T-helper 2 cell treated with Interferon-gamma antibody and Interleukin-4, amounts not matched to agents 100 ng/mL and 5 ng/mL, for 36 hours (primary cell): ENCODE measurements around the gene SFTPB. TPM values are rescaled to one million over a fixed set of nuclear protein-coding genes. Genes with fewer than 3 reads are reported as not detected.
"Not testable (repeated sequence)": the region's sequence is repeated elsewhere in the genome, so short reads cannot be mapped to it uniquely, and the experiment has no call there.

Experiments used
- intact Hi-C: fragments of 100-400 bp; cut with micrococcal nuclease; formaldehyde crosslinking; loops from one replicate; pipeline ENCODE4 v1.15.1; 2023
- total RNA-seq: library from RNA; stranded (reverse); gene quantifications from 2 replicates; pipeline ENCODE4 v1.2.3, GENCODE V29; 2022

SFTPB gene
- total RNA-seq, 1 donor from 2014 or later, result not detected

DNA sequence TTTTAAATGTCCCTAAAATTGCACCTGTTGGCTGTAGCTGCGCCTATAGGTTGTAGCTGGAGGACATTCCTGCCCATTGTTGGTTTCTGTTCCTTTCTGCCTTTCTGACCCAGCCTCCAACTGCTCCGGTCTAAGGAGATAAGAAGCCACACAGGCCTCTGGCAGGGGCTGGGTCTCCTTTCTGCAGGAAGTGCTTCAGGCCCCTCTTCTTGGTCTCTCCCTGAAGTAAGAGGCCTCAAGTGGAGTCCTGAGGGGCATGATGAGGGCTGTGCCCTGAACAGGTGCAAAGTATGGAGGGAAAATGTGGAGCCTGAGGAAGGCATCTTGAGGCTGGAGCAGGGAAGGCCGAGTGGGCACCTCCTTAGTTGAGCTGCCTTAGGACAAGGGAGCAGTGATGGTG lies 10.4 kb upstream of the SFTPB start:
- intact Hi-C loops, result no loop called here

DNA sequence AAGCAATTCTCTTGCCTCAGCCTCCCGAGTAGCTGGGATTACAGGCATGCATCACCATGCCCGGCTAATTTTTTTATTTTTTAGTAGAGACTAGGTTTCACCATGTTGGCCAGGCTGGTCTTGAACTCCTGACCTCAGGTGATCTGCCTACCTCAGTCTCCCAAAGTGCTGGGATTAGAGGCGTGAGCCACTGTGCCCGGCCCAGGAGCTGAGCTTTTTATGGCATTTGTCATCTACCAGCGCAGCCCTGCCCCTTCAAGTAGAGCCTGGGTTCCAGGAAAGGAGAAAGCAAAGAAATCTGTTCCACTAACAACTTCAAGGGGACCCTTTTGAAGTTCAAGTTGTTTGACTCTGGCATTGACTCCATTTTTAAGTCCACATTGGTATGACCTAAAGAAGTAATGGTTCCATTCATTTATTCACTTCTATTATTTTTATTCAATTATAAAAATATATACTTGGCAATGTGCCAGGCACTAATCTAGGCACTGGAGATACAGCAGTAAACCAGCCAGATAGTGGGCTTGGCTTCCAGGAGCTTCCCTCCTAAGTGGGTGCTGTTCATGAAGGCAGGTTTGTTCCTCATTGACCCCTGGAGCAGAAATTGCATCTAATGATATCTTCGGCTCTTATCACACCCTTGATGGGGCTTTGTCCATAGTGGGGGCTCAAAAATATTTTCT lies 8.0 kb upstream of the SFTPB start:
- intact Hi-C loops, result no loop called here

DNA sequence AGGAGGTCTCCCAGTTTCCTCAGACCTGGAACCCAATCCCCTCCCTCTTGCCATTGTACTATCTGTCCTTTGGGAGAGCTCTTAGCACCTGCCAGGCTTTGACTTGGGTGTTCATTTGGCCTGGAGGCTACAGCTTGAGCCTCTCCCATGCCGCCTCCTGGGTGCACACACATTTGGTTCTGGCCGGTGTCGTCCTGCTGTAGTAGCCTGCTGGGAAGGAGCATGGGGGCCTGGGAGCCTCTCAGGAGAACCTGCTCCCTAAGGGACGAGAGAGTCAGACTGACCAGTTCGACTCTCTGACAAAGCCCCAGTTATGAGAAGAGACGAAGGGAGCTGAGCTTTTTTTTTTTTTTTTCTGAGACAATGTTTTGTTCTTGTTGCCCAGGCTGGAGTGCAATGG lies 7.4 kb upstream of the SFTPB start:
- intact Hi-C loops, result no loop called here

DNA sequence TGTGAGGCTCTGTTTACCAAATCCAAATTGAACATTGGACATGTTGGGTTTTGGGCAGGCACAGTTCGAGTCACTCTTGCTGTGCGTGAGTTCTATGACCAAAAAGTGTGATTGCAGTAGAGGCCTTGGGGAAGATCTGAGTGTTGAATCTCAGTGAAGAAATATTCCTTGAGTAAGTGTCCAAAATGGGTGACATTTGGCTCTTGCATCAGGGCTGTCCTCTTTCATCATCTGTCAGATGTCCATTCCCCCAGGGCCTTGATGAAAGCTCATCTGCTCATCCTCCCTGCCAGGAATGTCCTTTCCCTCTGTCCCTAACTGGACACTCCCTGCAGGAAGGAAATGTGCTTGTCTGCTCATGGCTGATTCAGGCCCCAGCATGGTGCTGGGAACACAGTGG lies 6.4 kb upstream of the SFTPB start:
- intact Hi-C loops, result no loop called here

DNA sequence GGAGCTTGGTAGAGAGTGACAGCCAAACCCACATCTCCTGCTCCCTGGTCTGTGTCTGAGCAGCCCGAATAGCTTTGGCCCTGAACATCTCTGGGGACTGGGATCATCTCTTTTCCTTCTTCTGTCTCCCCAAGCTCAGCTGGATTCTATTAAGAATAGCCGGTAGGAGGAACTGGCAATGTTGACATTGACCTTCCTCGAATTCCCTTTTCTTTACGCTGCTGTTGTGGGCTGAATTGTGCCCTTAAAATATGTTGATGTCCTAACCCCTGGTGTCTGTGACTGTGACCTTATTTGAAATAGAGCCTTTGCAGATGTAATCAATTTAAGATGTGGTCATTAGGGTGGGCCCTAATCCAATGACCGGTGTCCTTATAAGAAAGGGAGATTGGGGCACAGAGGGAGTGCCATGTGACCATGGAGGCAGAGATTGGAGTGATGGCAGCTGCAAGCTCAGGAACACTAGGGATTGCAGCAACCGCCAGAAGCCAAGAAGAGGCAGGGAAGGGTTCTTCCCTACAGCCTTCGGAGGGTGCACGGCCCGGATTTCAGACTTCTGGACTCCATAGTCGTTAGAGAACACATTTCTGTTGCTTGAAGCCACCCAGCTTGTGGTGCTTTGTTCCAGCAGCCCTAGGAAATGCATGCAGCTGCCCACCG lies 5.8 kb upstream of the SFTPB start:
- intact Hi-C loops, result no loop called here

DNA sequence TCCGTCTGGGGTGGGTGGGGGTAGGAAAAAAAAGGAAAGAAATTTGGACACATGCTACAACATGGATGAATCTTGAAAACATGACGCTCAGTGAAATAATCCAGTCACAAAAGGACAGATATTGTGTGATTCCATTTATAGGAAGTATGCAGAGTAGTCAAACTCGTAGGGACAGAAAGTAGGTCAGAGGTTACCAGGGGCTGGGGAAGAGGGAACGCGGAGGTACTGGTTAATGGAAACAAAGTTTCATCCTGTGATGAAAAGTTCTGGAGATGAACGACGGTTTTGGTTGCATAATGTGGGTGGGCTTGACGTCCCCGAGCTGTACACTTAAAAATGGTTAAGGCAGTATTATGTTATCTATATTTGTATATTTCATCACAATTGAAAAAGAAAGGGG lies 4.5 kb upstream of the SFTPB start:
- intact Hi-C loops, result no loop called here

DNA sequence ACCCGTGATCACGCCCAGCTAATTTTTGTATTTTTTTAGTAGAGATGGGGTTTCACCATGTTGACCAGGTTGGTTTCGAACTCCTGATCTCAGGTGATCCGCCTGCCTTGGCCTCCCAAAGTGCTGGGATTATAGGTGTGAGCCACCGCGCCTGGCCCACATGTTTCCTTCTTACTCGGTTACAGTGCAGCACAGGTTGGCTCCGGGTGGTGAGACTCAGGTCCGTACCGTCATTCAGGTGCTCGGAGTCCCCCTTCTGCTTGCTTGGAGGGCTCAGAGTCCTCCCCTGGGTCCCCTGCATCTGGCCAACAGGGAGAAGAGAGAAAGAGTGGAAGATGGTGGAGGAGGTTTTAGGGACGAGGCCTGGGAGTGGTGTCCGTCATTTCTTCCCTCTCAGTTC lies 2.4 kb upstream of the SFTPB start:
- intact Hi-C loops, result not testable (repeated sequence)

DNA sequence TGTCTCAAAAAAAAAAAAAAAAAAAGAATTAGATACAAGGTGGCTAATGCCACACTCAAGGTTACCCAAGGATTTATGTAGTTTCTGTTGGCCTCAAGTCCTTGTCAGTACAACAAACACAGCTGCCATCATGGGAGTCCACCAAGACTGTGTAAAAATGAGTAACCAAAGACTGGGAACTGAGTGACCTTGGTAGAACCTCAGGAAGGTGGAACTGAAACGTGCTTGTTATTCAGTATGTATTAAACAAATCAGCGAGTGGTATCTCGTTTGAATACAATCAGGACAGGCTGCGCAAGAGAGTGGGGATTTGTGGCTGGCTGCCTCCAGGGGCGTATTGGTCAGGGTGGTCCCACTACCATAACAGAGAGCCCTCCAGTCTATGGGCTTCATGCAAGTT lies 1.6 kb upstream of the SFTPB start:
- intact Hi-C loops, result no loop called here

DNA sequence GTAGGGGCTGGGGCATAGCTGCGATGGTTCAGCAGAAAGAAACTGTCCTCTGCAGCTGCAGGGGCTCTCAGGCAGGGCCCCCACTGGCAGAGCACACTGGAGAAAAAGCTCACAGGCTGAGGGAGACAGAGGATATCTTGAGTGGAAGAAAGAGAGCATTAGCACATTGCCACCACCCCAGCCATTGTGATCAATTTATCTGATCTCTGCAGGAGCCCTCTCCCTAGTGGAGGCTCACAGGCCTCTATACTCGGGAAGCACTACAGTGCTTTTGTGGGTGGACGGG lies 801 bp upstream of the SFTPB start:
- intact Hi-C loops, result no loop called here

DNA sequence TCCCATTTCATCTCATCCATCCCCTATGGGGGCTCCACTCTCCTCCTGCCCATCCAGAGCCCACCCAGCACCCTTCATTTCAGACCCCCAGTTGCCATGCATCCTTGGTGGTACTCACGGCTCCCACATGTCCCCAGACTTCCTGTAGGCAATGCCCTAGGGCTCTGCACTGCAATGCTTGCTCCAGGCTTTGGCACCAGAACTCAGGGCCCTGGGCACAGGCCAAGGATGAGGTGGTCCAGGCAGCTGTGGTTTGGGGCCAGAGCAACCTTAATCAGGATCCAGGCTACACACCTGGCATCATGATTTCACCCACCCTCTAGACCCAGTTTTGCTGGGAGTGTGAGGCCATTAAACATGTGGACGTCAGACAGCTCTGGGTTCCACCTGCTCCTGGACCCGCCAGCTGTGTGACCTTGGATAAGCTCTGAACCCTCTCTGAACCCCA lies 414 bp downstream of the SFTPB start:
- intact Hi-C loops, result no loop called here

DNA sequence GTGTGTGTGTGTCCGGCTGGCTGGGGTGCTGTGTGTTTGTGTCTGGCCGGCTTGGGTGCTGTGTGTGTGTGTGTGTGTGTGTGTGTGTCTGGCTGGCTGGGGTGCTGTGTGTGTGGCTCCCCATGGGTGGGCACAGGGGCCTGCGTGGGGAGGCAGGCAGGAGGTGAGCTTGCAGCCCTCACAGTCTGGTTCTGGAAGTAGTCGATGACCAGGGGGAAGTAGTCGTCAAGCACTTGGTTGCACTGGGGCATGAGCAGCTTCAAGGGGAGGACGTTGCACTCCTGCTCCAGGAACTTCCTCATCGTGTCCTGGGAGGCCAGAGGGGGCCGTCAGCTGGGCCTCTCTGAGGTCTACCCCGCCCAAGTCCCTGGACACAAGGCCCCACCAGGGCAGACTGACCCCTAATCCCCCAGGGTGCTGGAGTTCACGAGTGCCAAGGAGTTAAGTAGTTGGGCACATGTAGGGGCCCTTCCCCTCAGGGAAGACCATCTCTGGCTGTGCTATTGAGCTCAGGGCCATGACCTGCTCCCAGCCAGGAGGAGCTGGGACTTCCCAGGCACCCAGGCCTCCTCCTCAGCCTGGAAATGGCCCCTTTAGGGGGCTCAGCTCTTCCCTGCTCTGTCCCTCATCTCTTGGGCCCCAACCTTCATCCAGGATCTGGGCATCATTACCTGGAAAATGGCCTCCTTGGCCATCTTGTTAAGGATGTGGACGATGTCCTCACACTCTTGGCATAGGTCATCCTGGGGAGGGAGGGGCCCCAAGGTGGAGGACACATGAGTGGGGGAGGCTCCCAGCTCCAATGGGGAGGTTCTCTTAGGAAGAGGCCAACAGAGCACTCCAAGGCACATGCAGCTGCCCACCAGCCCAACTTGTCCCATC lies 1.3 kb downstream of the SFTPB start:
- intact Hi-C loops, result no loop called here

DNA sequence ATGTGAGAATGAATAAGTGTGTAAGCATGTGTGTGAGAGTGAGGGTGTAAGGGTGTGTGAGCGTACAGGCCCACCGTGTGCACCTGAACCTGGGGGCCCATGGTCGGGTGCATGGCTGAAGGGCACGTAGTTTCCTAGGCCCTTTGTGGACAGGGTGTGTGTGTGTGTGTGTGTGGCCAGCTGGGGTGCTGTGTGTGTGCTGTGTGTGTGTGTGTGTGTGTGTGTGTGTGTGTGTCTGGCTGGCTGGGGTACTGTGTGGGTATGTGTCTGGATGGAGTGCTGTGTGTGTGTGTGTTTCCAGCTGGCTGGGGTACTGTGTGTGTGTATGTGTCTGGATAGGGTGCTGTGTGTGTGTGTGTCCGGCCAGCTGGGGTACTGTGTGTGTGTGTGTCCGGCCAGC lies 2.0 kb downstream of the SFTPB start:
- intact Hi-C loops, result no loop called here

DNA sequence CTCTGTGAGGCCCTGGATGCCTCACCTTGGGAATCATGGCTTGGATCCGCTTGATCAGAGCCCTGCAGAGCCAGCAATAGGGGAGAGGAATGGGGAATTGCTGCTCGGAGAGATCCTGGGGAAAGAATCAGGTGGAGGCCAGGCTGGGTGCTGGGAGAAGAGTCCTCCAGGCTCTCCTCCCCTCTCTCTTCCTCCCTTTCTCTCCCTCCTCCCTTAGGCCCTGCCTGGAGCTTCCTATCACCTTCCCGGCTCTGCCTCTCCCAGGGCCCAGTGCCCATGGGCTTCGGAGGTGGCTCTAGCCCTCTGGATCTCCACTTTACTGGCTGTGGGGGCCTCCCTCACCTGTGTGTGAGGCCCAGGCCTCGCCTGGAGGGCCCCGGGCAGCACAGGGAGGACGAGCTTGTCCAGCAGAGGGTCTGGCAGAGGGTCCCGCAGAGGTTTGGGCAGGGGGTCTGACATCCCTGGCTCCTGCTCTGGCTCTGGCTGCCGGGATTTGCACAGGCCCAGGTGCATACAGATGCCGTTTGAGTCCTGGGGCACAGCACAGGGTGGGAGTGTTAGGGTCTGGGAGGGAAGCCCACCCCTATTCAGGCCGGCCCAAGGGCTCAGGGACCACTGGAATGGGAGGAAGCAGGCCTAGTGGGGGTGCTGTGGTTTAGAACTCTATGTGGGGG lies 2.6 kb downstream of the SFTPB start:
- intact Hi-C loops, result no loop called here

DNA sequence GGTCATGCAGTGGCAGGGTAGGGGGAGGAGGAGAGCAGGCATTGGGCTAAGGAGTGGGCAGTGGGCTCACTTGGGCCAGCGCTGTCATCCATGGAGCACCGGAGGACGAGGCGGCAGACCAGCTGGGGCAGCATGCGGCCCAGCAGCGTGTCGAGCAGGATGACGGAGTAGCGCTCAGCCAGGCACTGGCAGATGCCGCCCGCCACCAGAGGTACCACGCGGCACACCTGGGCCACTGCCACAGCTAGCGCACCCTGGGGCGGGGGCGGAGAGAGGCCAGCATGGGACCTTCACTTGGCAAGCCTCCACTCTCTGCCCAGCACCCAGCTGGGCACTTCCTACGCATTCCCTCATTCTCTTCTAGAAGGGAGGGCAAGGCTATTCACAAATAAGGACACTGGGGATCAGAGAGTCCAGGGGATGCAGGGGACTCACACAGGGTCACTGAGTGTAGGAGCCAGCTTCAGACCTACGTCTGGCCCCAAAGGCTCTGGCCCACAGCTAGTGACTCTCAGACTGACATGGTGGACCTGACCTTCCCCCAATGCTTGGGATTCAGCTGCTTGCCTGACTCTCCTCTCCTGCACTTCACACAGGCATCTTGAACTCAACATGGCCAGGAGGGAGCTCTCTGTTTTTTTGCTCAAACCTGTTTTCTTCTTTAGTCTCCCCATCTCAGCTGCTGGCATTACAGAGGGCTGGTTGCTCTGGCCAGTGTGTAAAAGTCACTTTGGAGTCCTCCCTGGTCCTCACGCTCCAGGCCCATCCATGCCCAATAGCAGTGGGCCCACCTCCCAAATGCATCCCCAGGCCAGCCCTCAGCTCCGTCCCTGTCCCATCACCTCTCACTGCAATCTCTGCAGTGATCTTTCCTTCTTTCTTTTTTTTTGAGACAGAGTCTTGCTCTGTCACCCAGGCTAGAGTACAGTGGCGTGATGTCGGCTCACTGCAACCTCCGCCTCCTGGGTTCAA lies 4.1 kb downstream of the SFTPB start:
- intact Hi-C loops, result no loop called here

DNA sequence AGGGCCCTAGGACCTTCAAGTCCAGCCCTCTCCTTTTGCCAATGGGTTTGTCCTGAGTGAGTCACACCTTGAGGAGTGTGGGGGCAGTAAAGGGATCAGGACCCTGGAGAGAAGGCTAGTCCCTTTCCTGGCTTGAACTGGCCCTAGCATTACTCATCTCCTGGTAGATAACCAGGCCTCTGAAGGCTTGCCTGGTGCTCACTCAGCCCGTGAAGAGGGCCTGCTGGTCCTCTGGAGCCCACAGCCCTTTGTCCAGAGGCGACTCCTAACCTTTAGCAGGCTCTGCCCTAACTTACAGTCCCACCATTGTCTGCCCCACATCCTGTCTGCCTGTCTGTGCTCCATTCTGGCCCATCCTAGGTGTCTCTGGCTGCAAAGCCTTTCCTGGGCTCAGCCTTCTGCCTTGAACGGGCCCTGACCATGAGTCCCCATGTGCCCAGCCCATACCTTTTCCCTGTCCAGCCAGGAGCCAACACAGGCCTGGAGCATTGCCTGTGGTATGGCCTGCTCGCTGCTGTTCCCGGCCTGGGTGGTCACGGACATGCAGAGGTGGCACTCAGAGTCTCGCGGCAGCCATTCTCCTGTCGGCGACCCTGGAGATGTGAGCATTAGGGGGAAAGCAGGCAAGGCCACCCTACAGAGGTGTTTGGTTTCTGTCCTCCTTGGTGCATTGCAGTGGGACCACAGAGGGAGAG lies 5.0 kb downstream of the SFTPB start:
- intact Hi-C loops, result no loop called here

DNA sequence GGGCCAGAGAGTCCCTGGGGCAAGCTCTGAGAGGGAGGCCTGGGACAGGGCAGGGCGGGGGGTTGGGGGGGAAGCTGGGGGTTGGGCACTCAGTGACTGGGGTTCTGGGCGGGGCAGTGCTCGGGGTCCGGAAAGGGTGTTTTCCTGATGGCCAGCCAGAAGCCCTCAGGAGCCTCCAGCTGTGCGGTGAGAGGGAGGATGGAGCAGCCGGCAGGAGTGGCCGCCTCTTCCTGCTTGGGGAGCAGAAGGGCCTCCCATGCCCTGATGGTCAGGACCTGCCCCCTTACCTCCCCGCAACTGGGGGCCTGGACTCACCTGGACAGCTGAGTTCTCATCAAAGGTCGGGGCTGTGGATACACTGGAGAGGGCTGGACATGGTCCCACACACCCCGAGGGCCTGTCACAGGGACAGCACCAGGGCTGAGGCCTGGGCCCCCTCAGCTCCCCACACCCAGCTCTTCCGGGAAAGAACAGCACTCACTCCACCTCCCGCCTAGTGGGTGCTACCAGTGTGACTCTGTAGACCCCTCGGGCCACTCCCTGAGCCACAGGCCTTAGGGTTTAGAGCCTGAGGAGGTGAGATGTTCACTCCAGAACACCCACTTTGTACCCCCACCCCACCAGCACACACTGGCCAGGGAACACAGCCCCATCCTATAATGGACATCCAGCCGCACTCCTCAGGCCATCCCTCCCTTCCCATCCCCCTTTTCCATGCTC lies 6.7 kb downstream of the SFTPB start:
- intact Hi-C loops, result no loop called here

DNA sequence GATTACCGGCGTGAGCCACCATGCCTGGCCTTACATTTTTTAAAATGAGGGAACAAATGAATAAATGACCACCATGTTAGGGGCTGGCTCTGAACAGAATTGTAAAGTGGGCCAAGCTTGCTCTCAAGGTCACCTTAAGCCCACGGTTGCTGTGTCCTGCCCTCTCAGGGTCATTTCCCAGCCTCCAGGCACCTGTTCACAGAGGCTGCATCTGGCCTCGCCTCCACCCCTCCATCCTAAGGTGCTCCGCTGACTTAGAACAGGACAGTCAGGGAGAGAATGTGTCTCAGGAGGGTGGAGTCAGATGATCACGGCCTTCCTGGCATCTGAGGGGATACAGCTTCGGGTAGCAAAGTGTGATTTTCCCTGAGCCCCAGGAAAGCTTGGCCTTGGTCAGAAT lies 7.3 kb downstream of the SFTPB start:
- intact Hi-C loops, result no loop called here

DNA sequence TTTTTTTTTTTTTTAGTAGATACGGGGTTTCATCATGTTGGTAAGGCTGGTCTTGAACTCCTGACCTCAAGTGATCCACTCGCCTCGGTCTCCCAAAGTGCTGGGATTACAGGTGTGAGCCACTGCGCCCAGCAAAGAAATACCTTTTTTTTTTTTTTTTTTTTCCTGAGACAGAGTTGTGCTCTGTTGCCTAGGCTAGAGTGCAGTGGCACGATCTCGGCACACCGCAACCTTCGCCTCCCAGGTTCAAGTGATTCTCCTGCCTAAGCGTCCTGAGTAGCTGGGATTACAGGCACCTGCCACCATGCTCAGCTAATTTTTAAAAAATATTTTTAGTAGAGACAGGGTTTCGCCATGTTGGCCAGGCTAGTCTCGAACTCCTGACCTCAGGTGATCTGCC lies 7.7 kb downstream of the SFTPB start:
- intact Hi-C loops, result not testable (repeated sequence)

DNA sequence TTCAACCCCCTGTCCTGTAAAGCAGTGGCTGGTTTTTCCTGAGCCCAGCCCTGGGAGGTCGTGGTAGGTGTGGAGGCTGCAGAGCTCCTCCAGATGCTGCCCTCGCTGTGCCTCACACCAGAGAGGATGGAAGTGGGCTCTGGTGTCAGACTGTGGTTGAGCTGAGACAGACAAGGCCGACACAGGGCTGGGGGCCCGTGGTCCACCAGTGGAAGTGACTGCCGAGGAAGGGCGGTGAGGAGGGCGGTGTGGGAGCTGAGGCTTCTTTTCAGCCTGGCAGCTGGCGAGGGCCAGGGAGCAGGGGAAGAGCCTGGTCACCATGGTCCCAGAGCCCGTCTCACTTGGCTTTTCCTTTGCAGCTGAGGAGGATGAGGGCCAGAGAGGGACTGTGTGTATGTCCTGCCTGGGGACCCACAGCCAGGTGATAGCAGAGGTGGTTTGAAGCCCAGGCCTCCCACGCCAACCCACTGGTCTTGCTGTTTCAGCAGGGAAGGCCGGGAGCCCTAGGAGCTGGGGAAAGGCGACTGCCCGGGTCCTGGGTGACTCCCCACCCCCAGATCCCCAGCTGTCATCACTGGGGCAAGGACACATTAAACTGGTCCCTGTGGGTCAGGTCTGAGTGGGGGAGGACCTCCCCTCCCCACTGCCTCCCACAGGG lies 8.5 kb downstream of the SFTPB start:
- intact Hi-C loops, result no loop called here
